Thyroid gland (tissue), 4 donors: ENCODE data around the gene SMURF2.

Source experiments
- POLR2A ChIP-seq, 2 donors: fragments of 450-650 bp; IDR thresholded peaks; one replicate each; pipeline ENCODE4 v1.6.1; 2017; ENCODE audit warnings: antibody characterized with exemption in 2 of 2, mild to moderate bottlenecking in 2 of 2, moderate library complexity in 1 of 2
- TF ChIP-seq, protein P1 (sequence below), 6 experiments: fragments of 200-600 bp in 3 of 6; fragments of 450-650 bp in 3 of 6; sonication (generic) in 3 of 6; IDR thresholded peaks; one replicate each; pipeline ENCODE4 v1.5.1; 2016 to 2019; ENCODE audit warnings: antibody characterized with exemption in 6 of 6, mild to moderate bottlenecking in 2 of 6, inconsistent platforms in 1 of 6, moderate library complexity in 1 of 6

DNA sequence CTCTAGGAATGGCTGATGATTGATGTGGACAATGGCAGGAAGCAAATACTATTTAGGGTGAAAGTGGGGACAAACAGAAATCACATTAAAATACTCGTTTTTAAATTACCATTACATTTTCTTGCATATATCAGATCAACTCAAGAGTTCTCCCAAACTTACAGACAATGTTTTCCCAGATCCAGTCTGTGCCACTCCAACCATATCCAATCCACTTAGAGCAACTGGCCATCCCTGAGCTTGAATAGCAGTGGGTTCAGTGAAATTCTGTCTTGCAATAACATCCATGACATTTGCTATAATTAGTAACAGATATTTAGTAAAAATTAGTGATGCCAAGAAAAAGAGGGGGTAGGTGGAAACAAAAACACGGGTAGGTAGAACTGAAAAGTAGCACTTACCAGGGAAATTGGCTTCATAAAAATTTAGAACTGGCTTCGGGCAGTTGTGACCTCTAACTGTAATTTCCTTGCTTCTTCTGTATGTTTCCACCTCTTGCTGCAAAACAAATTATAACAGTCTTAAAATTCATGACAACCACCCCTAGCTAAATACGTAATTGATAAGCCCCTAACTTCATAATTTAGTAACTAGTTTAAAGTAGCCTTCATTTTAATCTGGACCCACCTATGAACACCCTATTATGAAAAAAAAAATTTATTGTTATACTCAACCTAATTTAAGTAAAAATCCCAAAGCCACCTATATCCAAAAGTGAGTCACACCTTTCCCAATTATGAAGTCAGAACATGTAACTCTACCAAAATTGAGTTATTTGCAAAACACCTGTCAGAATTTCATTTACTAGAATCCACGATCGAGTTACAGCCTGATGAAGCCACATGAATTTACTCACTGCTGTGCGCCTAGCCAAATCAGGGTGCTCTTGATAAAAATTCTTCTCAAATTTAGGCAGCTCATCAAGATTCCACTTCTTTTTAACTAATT lies 158.0 kb downstream of the SMURF2 start:
- TF ChIP-seq, protein P1, sequence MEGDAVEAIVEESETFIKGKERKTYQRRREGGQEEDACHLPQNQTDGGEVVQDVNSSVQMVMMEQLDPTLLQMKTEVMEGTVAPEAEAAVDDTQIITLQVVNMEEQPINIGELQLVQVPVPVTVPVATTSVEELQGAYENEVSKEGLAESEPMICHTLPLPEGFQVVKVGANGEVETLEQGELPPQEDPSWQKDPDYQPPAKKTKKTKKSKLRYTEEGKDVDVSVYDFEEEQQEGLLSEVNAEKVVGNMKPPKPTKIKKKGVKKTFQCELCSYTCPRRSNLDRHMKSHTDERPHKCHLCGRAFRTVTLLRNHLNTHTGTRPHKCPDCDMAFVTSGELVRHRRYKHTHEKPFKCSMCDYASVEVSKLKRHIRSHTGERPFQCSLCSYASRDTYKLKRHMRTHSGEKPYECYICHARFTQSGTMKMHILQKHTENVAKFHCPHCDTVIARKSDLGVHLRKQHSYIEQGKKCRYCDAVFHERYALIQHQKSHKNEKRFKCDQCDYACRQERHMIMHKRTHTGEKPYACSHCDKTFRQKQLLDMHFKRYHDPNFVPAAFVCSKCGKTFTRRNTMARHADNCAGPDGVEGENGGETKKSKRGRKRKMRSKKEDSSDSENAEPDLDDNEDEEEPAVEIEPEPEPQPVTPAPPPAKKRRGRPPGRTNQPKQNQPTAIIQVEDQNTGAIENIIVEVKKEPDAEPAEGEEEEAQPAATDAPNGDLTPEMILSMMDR (IDR thresholded peaks at IDR 0.05), result no peak
- TF ChIP-seq POLR2A (IDR thresholded peaks at IDR 0.05), result no peak
